ENCODE data around the gene SH3D19. TPM values are rescaled to one million over a fixed set of nuclear protein-coding genes. Genes with fewer than 3 reads are reported as not detected.

SH3D19 gene
- total RNA-seq, 2 experiments from 2014 or later = not detected

DNA sequence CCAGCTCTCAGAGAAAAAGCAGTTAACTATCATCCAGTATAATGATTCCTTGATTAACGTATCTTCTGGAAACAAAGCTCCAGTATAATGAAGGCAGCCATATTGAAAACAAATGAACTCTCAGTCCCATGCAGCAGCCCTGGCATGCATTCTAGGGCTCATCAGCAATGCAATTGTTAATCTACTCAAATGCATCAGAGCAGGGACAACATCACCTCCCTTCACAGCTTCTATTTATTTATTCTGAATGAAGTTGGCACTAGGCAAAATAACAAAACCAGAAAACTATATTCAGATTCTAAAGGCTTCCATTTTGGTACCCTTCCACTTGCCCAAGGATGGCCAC is 11.4 kb downstream of the SH3D19 start:
- no peak overlapping the region for H3K4me2 ChIP-seq (ENCODE audit: low read length)
- DNase-seq (ENCODE audit: low spot score) = no peak
- no peaks in the 10 kb centered on the region for H3K9me3 ChIP-seq (ENCODE audit: low read length)
- POLR2A ChIA-PET = no interaction called here
- no peak overlapping the region for H3K4me3 ChIP-seq (ENCODE audit: low read depth, low read length, poor library complexity, severe bottlenecking)
- H3K27ac ChIP-seq (ENCODE audit: low read depth, low read length, poor library complexity, severe bottlenecking) = no peak overlapping the region
- no peak overlapping the region for H2AFZ ChIP-seq (ENCODE audit: low read length)
- no TSS peak for BruUV-seq (replicated peaks)
- H4K20me1 ChIP-seq (ENCODE audit: insufficient read depth, low read length) = no peaks in the 10 kb centered on the region
- no peaks in the 10 kb centered on the region for H3K4me1 ChIP-seq (ENCODE audit: insufficient read depth, low read length, poor library complexity, severe bottlenecking)
- CTCF ChIA-PET (ENCODE audit: unreplicated experiment) = interaction anchor here (0.5 kb wide), 1 partner anchor 36 kb away, joined by 3 read pairs; no protein-coding TSS in a partner anchor
- no peaks in the 10 kb centered on the region for H3K79me2 ChIP-seq (ENCODE audit: insufficient read depth, low read depth, low read length)
- no peak for TF ChIP-seq EZH2phosphoT487 (IDR thresholded peaks at IDR 0.05; ENCODE audit: borderline replicate concordance, low read depth, low read length)
- TF ChIP-seq CTCF (conservative IDR thresholded peaks at IDR 0.05; ENCODE audit: low read length) = no peak
- H3K36me3 ChIP-seq (ENCODE audit: insufficient read depth, low read length) = no peaks in the 10 kb centered on the region
- no peaks in the 10 kb centered on the region for H3K9me2 ChIP-seq (ENCODE audit: insufficient read depth, low read length)
- intact Hi-C loops (cut with micrococcal nuclease; ENCODE audit: unreplicated experiment) = no loop called here

DNA sequence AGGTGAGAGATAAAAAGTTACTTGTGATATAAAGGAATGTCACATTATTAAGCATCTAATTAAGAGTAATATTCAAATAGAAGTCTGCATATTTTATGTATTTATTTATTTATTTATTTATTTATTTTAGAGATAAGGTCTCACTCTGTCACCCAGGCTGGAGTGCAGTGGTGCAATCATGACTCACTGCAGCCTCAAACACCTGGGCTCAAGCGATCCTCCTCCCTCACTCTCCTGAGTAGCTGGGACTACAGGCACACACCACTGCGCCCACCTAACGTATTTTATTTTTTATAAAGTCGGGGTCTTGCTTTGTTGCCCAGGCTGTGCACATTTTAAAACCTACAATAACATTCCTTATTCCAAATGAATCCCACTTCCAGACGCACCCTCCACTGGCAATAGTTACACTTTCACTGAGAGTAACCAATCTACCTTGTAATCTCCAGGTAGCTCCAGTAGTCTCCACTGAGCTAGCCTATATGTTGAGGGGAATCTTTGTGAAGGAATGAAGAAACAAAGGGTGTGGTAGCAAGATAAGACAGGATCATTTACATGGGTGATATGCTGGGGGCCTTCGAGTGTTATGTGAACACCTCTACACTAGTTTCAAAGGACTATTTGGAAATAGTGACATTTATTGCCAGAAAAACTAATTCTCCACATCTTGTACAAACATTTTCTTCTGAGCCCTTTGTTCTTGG is 11.9 kb downstream of the SH3D19 start:
- Histone ChIP-seq H2AFZ (ENCODE audit: low read length) (no peak overlapping the region), H3K36me3 (ENCODE audit: insufficient read depth, low read length) (no peaks in the 10 kb centered on the region), H3K9me2 (ENCODE audit: insufficient read depth, low read length) (no peaks in the 10 kb centered on the region), H3K4me3 (ENCODE audit: low read depth, low read length, poor library complexity, severe bottlenecking) (no peak overlapping the region), H4K20me1 (ENCODE audit: insufficient read depth, low read length) (no peaks in the 10 kb centered on the region), H3K9me3 (ENCODE audit: low read length) (no peaks in the 10 kb centered on the region), H3K79me2 (ENCODE audit: insufficient read depth, low read depth, low read length) (no peaks in the 10 kb centered on the region), H3K4me2 (ENCODE audit: low read length) (no peak overlapping the region), H3K27ac (ENCODE audit: low read depth, low read length, poor library complexity, severe bottlenecking) (no peak overlapping the region), H3K4me1 (ENCODE audit: insufficient read depth, low read length, poor library complexity, severe bottlenecking) (no peaks in the 10 kb centered on the region)
- DNase-seq (ENCODE audit: low spot score) = no peak
- intact Hi-C loops (cut with micrococcal nuclease; ENCODE audit: unreplicated experiment) = no loop called here
- BruUV-seq (replicated peaks) = no TSS peak
- TF ChIP-seq EZH2phosphoT487 (IDR thresholded peaks at IDR 0.05; ENCODE audit: borderline replicate concordance, low read depth, low read length) (no peak), CTCF (conservative IDR thresholded peaks at IDR 0.05; ENCODE audit: low read length) (no peak)
- POLR2A ChIA-PET = no interaction called here
- CTCF ChIA-PET (ENCODE audit: unreplicated experiment) = interaction anchor here (0.5 kb wide), 1 partner anchor 36 kb away, joined by 3 read pairs; no protein-coding TSS in a partner anchor

DNA sequence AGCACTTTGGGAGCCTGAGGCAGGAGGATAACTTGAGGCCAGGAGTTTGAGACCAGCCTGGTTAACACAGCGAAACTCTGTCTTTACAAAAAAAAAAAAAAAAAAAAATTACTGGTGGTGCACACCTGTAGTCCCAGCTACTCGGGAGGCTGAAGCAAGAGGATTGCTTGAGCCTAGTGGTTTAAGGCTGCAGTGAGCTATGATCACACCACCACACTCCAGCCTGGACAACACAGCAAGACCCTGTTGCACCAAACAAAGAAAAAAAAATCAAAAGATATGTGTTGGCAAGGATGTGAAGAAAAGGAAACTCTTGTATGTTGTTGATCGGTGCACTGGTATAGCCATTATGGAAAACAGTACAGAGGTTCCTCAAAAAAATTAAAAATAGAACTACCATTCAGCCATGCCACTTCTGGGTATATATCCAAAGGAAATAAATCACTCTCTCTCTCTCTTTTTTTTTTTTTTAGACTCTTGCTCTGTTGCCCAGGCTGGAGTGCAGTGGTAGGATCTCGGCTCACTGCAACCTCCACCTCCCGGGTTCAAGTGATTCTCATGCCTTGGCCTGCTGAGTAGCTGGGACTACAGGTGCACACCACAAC is 15.2 kb downstream of the SH3D19 start:
- Histone ChIP-seq H3K4me3 (ENCODE audit: low read depth, low read length, poor library complexity, severe bottlenecking) (no peak overlapping the region), H3K9me2 (ENCODE audit: insufficient read depth, low read length) (no peaks in the 10 kb centered on the region), H2AFZ (ENCODE audit: low read length) (no peak overlapping the region), H3K4me2 (ENCODE audit: low read length) (no peak overlapping the region), H4K20me1 (ENCODE audit: insufficient read depth, low read length) (no peaks in the 10 kb centered on the region), H3K27ac (ENCODE audit: low read depth, low read length, poor library complexity, severe bottlenecking) (no peak overlapping the region), H3K9me3 (ENCODE audit: low read length) (no peaks in the 10 kb centered on the region), H3K36me3 (ENCODE audit: insufficient read depth, low read length) (no peaks in the 10 kb centered on the region), H3K79me2 (ENCODE audit: insufficient read depth, low read depth, low read length) (no peaks in the 10 kb centered on the region), H3K4me1 (ENCODE audit: insufficient read depth, low read length, poor library complexity, severe bottlenecking) (no peaks in the 10 kb centered on the region)
- no TSS peak for BruUV-seq (replicated peaks)
- POLR2A ChIA-PET = no interaction called here
- no peak for TF ChIP-seq CTCF (conservative IDR thresholded peaks at IDR 0.05; ENCODE audit: low read length)
- TF ChIP-seq EZH2phosphoT487 (IDR thresholded peaks at IDR 0.05; ENCODE audit: borderline replicate concordance, low read depth, low read length) = no peak
- intact Hi-C loops (cut with micrococcal nuclease; ENCODE audit: unreplicated experiment) = no loop called here
- DNase-seq (ENCODE audit: low spot score) = no peak
- CTCF ChIA-PET (ENCODE audit: unreplicated experiment) = no interaction called here

Measured in OCI-LY7 (cell line).